Esophagus muscularis mucosa (tissue), 4 donors: ENCODE results near the gene RTP5. TPM values are rescaled to one million over a fixed set of nuclear protein-coding genes. Genes with fewer than 3 reads are reported as not detected.
"Not testable (repeated sequence)": the region's sequence is repeated elsewhere in the genome, so short reads cannot be mapped to it uniquely, and the experiment has no call there.

ENCODE experiments used
- DNase-seq: peaks from one replicate; pipeline ENCODE4 v3.0.0-alpha.2; 2017; ENCODE audit errors: extremely low spot score
- H3K27ac ChIP-seq, 4 donors: fragments of 200-600 bp; sonication (generic); replicated peaks in 1 of 4; 1 replicate in 3 of 4; 2 replicates in 1 of 4; pipeline ENCODE4 v1.5.1; 2016 to 2019; ENCODE audit warnings: mild to moderate bottlenecking in 1 of 4
- H3K27me3 ChIP-seq, 4 donors: fragments of 200-600 bp; sonication (generic); one replicate each; pipeline versions ENCODE4 v1.5.1 to v1.6.0; 2016 to 2019
- H3K36me3 ChIP-seq, 4 donors: fragments of 200-600 bp; sonication (generic); one replicate each; pipeline ENCODE4 v1.5.1; 2016 to 2019
- H3K4me1 ChIP-seq, 4 donors: fragments of 200-600 bp; sonication (generic); one replicate each; pipeline ENCODE4 v1.5.1; 2016 to 2019
- H3K4me3 ChIP-seq, 4 donors: fragments of 200-600 bp; sonication (generic); 1 replicate in 2 of 4; 2 replicates in 2 of 4; pipeline ENCODE4 v1.5.1; 2016 to 2019; ENCODE audit warnings: mild to moderate bottlenecking in 4 of 4, moderate library complexity in 1 of 4
- H3K9me3 ChIP-seq, 4 donors: fragments of 200-600 bp; sonication (generic); 1 replicate in 3 of 4; 2 replicates in 1 of 4; pipeline ENCODE4 v1.5.1; 2016 to 2019
- CTCF ChIP-seq, 3 experiments: fragments of 200-600 bp in 2 of 3; fragments of 450-650 bp in 1 of 3; sonication (generic) in 2 of 3; IDR thresholded peaks; one replicate each; pipeline ENCODE4 v1.5.1; 2017 to 2019; ENCODE audit warnings: antibody characterized with exemption in 3 of 3, mild to moderate bottlenecking in 2 of 3, moderate library complexity in 1 of 3
- EP300 ChIP-seq: sonication (generic); formaldehyde crosslinking; IDR thresholded peaks from one replicate; pipeline ENCODE4 v1.6.1; 2017; ENCODE audit warnings: antibody characterized with exemption
- POLR2A ChIP-seq: fragments of 450-650 bp; IDR thresholded peaks from one replicate; pipeline ENCODE4 v1.6.1; 2017; ENCODE audit warnings: antibody characterized with exemption, moderate library complexity, mild to moderate bottlenecking, low read depth
- POLR2AphosphoS5 ChIP-seq, 2 donors: sonication (generic); formaldehyde crosslinking; IDR thresholded peaks; one replicate each; pipeline ENCODE4 v1.6.1; 2017; ENCODE audit warnings: antibody characterized with exemption in 2 of 2
- WGBS: methylation state at CpG from one replicate; pipeline ENCODE4 v1.1.5; 2018; 5-methylcytosine and 5-hydroxymethylcytosine counted together
- intact Hi-C: fragments of 100-400 bp; cut with DNase I; formaldehyde crosslinking; loops from one replicate; pipeline ENCODE4 v1.15.1; 2023
- total RNA-seq, 4 donors: library from RNA; depleted of rRNA; stranded (reverse); fragments of >200 nt; gene quantifications; one replicate each; pipeline versions ENCODE4 v1.1.0 to v1.2.1, GENCODE V29; 2016

RTP5 gene
- total RNA-seq, 4 donors from 2014 or later: 0.17 TPM; not detected in 3

GRCh38 chr2:241822264-241822623, 47.3 kb upstream of the RTP5 start:
- peaks cover 0 to 6% (median 0%) of the 10 kb centered on the region in 4 donors for H3K4me1 ChIP-seq
- H3K27me3 ChIP-seq: peaks cover 0 to 40% (median 0%) of the 10 kb centered on the region in 4 donors
- TF ChIP-seq CTCF (IDR thresholded peaks at IDR 0.05) (no peak), POLR2AphosphoS5 (IDR thresholded peaks at IDR 0.05) (no peak), EP300 (no peak), POLR2A (no peak)
- H3K9me3 ChIP-seq: peaks cover 0 to 12% (median 7%) of the 10 kb centered on the region in 4 donors
- DNase-seq: no peak
- intact Hi-C loops: no loop called here
- WGBS: 73% methylated on average over 14 of the region's 14 CpGs
- no peak overlapping the region for H3K4me3 ChIP-seq
- H3K27ac ChIP-seq: no peak overlapping the region
- no peaks in the 10 kb centered on the region for H3K36me3 ChIP-seq

- H3K4me1 ChIP-seq, H3K36me3 ChIP-seq, H3K27ac ChIP-seq, intact Hi-C loops, H3K4me3 ChIP-seq, DNase-seq: not testable (repeated sequence)
- WGBS: 88% methylated on average over 45 of the region's 45 CpGs
- H3K27me3 ChIP-seq: peaks cover 0 to 28% (median 0%) of the 10 kb centered on the region in 4 donors
- peaks cover 0 to 20% (median 13%) of the 10 kb centered on the region in 4 donors for H3K9me3 ChIP-seq
Observed at GRCh38 chr2:241823531-241824437, 45.7 kb upstream of the RTP5 start.

GRCh38 chr2:241827394-241827793, 42.1 kb upstream of the RTP5 start:
- Histone ChIP-seq H3K27ac (no peak overlapping the region), H3K27me3 (peaks cover 0 to 2% (median 0%) of the 10 kb centered on the region in 4 donors), H3K4me1 (no peaks in the 10 kb centered on the region), H3K36me3 (no peaks in the 10 kb centered on the region), H3K4me3 (no peak overlapping the region), H3K9me3 (peaks cover 0 to 20% (median 13%) of the 10 kb centered on the region in 4 donors)
- WGBS: 86% methylated on average over 2 of the region's 2 CpGs
- no peak for TF ChIP-seq POLR2AphosphoS5 (IDR thresholded peaks at IDR 0.05)
- no peak for TF ChIP-seq EP300
- no peak for TF ChIP-seq CTCF (IDR thresholded peaks at IDR 0.05)
- no peak for TF ChIP-seq POLR2A
- no peak for DNase-seq
- intact Hi-C loops: no loop called here

GRCh38 chr2:241833101-241833663, 36.3 kb upstream of the RTP5 start:
- 43% methylated on average over 13 of the region's 13 CpGs for WGBS
- H3K9me3 ChIP-seq: no peaks in the 10 kb centered on the region
- H3K4me1 ChIP-seq: peaks cover 0 to 5% (median 0%) of the 10 kb centered on the region in 4 donors
- intact Hi-C loops: no loop called here
- no peaks in the 10 kb centered on the region for H3K27me3 ChIP-seq
- H3K4me3 ChIP-seq: no peak overlapping the region
- no peak for DNase-seq
- no peaks in the 10 kb centered on the region for H3K36me3 ChIP-seq
- H3K27ac ChIP-seq: no peak overlapping the region
- no peak for TF ChIP-seq CTCF (IDR thresholded peaks at IDR 0.05)
- TF ChIP-seq EP300: no peak
- TF ChIP-seq POLR2AphosphoS5 (IDR thresholded peaks at IDR 0.05): no peak
- no peak for TF ChIP-seq POLR2A

GRCh38 chr2:241833756-241834526, 35.6 kb upstream of the RTP5 start:
- H3K36me3 ChIP-seq, H3K9me3 ChIP-seq, H3K27ac ChIP-seq, DNase-seq, H3K4me3 ChIP-seq, H3K4me1 ChIP-seq, H3K27me3 ChIP-seq, intact Hi-C loops: not testable (repeated sequence)
- WGBS: 83% methylated on average over 28 of the region's 28 CpGs
